Large intestine (tissue), 3 donors: ENCODE results near the gene LONRF2. TPM values are rescaled to one million over a fixed set of nuclear protein-coding genes. Genes with fewer than 3 reads are reported as not detected.

Source experiments
- DNase-seq, 2 donors: peaks; one replicate each; pipeline versions ENCODE4 v3.0.0 to v3.0.0-alpha.2; 2013
- H3K27ac ChIP-seq: one replicate; pipeline ENCODE4 v1.5.1; 2013; ENCODE audit warnings: low read length
- H3K27me3 ChIP-seq: 2 replicates; pipeline ENCODE4 v1.6.1; 2013; ENCODE audit warnings: low read length; ENCODE audit not compliant: control insufficient read depth, insufficient read depth
- H3K36me3 ChIP-seq: 2 replicates; pipeline ENCODE4 v1.6.1; 2013; ENCODE audit warnings: low read length; ENCODE audit not compliant: control insufficient read depth, insufficient read depth
- H3K4me1 ChIP-seq: one replicate; pipeline ENCODE4 v1.6.1; 2013; ENCODE audit warnings: low read length; ENCODE audit not compliant: control insufficient read depth, insufficient read depth
- H3K4me3 ChIP-seq: one replicate; pipeline ENCODE4 v1.5.1; 2013; ENCODE audit warnings: low read length
- H3K9me3 ChIP-seq: one replicate; pipeline ENCODE4 v1.6.1; 2013; ENCODE audit warnings: mild to moderate bottlenecking, low read depth, low read length, moderate library complexity; ENCODE audit not compliant: control insufficient read depth
- WGBS: methylation state at CpG from one replicate; pipeline ENCODE4 v1.1.5; 2013; ENCODE audit warnings: low lambda C conversion rate; ENCODE audit not compliant: insufficient coverage; 5-methylcytosine and 5-hydroxymethylcytosine counted together
- polyA plus RNA-seq: library from polyadenylated mRNA; unstranded; fragments of 120-200 nt; gene quantifications from one replicate; pipeline ENCODE4 v1.2.1, GENCODE V29; 2013

Gene LONRF2
- polyA plus RNA-seq, 1 donor: 3.2 TPM

DNA sequence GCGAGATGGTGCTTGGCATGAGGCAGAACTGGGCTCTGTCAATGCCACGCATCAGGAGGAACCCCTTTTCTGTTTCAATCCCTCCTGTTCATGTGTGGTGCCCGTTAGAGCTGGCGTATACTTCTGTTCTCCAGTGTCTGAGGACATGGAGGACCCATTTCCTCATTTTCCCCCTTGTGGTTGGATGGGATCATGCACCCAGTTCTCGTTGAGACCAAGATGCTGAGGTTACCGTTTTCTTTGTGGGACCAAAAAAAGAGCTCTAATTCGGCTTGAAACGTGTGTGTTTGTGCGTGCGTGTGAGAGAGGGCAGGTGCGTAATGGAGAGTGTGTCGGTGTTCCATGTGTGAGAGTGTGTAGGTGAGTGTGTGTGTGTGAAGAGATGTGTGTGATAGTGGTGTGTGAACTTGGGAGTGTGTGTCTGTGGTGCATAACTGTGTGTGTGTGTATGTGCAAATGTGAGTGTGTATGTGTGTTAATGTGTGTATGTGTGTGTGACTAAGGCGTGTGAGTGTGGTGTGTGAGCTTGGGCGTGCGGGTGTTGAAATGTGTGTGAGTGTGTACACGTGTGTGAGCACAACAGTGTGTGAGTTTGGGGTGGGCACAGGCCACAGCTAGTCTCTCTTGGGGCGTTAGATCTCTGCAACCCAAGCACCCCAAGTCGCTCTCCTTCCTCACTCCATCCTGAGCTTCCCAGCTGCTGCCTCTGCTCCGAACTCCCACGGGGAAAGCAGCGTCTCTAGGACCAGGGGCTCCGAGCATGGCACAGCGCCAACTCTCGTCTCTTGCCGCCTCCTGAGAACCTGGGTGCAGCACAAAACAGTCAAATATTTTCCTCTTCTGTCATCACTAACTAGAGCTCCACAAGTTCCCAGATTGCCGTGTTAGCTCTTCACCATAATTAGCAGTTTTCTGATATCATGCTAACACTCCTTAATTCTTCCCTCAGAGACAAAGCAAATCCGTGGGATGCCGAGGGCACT is 75.8 kb downstream of the LONRF2 start:
- Histone ChIP-seq H3K4me1 (no peaks in the 10 kb centered on the region), H3K36me3 (no peaks in the 10 kb centered on the region), H3K27ac (no peak overlapping the region), H3K27me3 (peaks cover 4% of the 10 kb centered on the region), H3K9me3 (no peaks in the 10 kb centered on the region), H3K4me3 (no peak overlapping the region)
- no peak for DNase-seq
- 76% methylated on average over 4 of the region's 28 CpGs for WGBS

DNA sequence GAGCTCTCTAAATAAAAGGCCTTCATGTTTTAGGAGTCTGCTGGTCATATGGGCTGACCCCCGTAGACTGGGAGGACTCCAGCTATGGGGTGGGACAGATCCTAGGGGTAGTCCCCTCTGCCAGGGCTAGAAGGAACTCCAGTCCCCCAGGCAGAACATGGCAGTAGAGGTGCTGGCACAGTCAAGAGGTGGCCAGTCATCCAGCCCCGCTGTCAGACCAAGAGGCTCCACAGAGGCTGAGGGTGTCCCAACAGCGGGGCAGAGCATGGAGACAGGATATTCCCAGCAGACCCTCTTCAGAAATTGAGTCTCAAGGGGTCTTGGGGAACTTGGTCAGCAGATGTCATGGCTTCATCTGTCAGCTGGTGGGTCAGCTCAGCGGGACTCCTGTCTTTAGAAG is 76.6 kb downstream of the LONRF2 start:
- H3K4me3 ChIP-seq: no peak overlapping the region
- DNase-seq: no peak
- H3K36me3 ChIP-seq: no peaks in the 10 kb centered on the region
- no CpG with 5 or more reads among the region's 4 CpGs for WGBS
- no peaks in the 10 kb centered on the region for H3K4me1 ChIP-seq
- H3K27ac ChIP-seq: no peak overlapping the region
- peaks cover 4% of the 10 kb centered on the region for H3K27me3 ChIP-seq
- no peaks in the 10 kb centered on the region for H3K9me3 ChIP-seq

DNA sequence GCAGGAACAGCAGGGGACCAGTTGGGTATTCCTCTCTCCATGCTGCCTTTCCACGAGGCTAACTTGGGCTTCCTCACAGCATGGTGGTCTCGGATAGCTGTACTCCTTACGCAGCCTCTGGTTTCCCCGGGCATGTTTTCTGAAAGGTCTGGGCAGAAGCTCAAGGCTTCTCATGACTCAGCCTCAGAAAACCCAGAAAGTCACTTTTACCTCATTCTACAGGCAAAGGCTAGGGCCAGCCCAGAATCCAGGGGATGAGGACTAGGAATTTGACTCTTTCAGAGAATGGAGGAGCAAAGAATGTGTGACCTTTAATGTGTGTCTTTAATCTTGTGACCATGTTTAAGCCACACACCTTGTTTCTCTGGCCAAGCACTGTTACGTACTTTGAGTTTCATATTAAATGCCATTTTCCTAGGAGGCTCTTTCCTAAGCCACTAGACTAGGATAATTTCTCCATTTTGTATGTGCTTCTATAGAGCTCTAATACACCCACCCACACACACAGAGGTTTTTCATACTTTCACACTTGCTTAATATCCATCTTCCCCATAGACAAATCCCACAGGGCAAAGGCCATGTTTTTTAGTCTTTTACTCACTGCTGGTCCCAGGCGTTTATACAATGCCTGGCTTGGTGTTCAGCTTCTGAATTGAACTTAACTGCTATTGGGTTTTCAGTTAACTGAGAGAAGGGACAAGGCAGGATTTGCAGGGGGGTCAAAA is 77.3 kb downstream of the LONRF2 start:
- H3K27ac ChIP-seq: no peak overlapping the region
- WGBS: no CpG with 5 or more reads among the region's 6 CpGs
- H3K4me3 ChIP-seq: no peak overlapping the region
- no peaks in the 10 kb centered on the region for H3K36me3 ChIP-seq
- DNase-seq: no peak
- no peaks in the 10 kb centered on the region for H3K4me1 ChIP-seq
- no peaks in the 10 kb centered on the region for H3K9me3 ChIP-seq
- H3K27me3 ChIP-seq: peaks cover 4% of the 10 kb centered on the region

DNA sequence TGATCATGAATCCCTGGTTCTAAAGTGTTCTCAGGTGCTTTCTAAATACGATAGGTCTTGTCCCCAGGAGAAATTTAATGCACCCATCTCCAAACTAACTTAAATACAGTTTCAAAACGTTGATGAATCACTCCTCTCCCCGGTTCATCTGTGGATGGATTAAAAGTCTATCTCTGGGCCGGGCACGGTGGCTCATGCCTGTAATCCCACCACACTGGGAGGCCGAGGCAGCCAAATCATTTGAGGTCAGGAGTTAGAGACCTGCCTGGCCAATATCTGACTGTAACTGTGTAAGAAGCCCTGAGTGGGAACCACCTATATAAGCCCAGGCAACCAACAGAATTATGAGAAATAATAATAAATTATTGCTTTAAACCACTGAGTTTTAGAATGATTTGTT is 78.7 kb downstream of the LONRF2 start:
- no peaks in the 10 kb centered on the region for H3K4me1 ChIP-seq
- no CpG with 5 or more reads among the region's 6 CpGs for WGBS

DNA sequence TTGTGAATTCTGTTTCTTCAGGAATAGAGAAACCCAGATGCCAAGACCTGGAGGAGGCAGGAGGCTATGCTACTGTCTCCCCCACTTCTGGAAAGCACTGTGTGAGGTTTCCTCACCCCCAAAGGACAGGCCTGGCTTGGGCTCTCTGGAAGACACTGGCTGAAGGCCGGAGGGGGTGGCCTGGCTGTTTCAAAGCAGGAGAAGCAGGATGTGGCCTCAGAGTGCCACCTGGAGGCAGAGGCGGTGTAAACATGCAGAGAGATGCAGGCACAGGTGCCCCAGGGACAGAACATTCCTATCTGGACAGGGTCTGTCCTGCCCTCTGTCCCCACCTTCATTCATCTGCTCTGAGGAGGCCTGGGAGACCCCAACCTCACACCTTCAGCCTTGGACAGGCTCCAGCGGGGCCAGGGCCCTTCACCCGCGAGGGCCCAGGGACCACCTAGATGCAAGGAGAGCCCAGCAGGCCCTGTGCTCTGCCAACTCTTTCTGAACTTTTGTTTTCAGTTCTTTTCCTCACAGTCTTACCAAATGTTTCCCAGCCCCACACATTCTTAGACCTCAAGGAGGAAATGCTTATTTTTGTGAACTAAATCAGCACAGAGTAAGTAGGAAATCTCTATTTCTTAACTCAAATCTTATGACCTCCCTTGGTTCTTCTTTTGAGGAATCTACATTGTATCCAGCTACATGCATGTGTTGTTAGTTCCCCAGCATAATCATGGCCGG is 79.2 kb downstream of the LONRF2 start:
- Histone ChIP-seq H3K27ac (no peak overlapping the region), H3K4me3 (no peak overlapping the region), H3K36me3 (no peaks in the 10 kb centered on the region), H3K9me3 (no peaks in the 10 kb centered on the region), H3K27me3 (peaks cover 4% of the 10 kb centered on the region), H3K4me1 (no peaks in the 10 kb centered on the region)
- WGBS: no CpG with 5 or more reads among the region's 6 CpGs
- DNase-seq: peak; percentile 37 to 53

More for the DNA sequence above, 78.7 kb downstream of the LONRF2 start:
- Histone ChIP-seq H3K9me3 (no peaks in the 10 kb centered on the region), H3K27ac (no peak overlapping the region), H3K27me3 (peaks cover 4% of the 10 kb centered on the region), H3K4me3 (no peak overlapping the region), H3K36me3 (no peaks in the 10 kb centered on the region)
- DNase-seq: no peak

DNA sequence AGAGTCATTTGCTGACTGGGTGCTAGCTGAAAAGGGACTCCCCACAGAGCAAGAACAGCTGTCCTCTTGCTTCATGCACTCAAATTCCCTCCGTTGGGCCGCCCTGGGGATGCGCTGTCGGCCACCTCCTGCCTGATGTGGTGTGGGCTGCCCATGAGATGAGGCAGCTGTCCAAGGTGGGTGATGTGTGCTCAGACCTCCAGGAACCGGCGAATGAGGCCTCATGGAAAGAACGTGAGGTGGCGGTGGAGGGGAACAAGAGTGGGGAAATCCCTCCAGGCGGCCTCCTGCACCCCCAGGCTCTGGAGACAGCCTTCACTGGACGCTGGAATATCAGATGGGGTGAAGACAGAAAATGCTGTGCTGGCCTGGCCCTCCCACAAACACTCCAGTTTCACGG is 79.8 kb downstream of the LONRF2 start:
- no peaks in the 10 kb centered on the region for H3K36me3 ChIP-seq
- H3K27ac ChIP-seq: no peak overlapping the region
- no peak for DNase-seq
- peaks cover 4% of the 10 kb centered on the region for H3K27me3 ChIP-seq
- no CpG with 5 or more reads among the region's 11 CpGs for WGBS
- H3K4me3 ChIP-seq: no peak overlapping the region
- H3K9me3 ChIP-seq: no peaks in the 10 kb centered on the region
- H3K4me1 ChIP-seq: no peaks in the 10 kb centered on the region

DNA sequence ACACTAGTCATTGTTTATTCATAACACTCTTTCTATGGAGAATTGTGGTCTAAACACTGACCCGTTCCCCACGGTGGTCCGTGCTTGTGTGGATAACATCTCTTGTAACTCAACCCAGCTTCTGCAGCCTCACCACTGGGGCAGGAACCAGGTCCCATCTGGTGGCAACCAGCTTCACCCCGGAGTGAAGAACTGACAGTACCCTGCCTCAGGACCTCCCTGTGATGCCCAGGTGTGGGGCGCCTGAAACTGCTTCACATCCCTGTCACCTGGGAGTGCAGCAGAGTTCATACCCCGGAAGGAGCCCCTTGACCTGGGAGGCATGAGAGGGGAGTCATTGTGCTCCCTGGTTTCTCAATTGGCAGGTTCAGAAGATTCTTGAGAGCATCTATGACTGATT is 81.1 kb downstream of the LONRF2 start:
- Histone ChIP-seq H3K9me3 (no peaks in the 10 kb centered on the region), H3K27ac (no peak overlapping the region), H3K27me3 (peaks cover 4% of the 10 kb centered on the region), H3K4me3 (no peak overlapping the region), H3K36me3 (no peaks in the 10 kb centered on the region), H3K4me1 (no peaks in the 10 kb centered on the region)
- no peak for DNase-seq
- no CpG with 5 or more reads among the region's 6 CpGs for WGBS

DNA sequence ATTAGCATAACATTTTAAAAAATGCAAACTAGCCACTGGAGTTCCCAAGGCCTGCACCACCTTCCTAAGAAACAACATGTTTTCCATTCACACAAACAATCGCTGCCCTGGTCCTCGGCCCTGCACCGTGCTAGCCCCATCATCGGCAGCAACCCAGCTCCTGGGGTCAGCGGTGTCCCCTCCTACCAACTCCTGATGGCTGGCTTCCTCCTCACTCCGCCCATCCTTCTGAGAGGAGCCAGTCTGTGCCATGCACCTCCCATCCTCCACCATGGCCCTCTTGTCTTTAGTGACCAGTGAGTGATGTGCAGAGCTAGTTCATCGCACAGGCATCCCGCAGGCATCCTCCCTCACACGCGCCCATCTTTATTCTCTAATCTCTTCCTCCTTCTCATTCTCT is 81.9 kb downstream of the LONRF2 start:
- Histone ChIP-seq H3K4me3 (no peak overlapping the region), H3K36me3 (no peaks in the 10 kb centered on the region), H3K27me3 (peaks cover 2% of the 10 kb centered on the region), H3K4me1 (no peaks in the 10 kb centered on the region), H3K27ac (no peak overlapping the region), H3K9me3 (no peaks in the 10 kb centered on the region)
- WGBS: 100% methylated on average over 2 of the region's 10 CpGs
- no peak for DNase-seq

DNA sequence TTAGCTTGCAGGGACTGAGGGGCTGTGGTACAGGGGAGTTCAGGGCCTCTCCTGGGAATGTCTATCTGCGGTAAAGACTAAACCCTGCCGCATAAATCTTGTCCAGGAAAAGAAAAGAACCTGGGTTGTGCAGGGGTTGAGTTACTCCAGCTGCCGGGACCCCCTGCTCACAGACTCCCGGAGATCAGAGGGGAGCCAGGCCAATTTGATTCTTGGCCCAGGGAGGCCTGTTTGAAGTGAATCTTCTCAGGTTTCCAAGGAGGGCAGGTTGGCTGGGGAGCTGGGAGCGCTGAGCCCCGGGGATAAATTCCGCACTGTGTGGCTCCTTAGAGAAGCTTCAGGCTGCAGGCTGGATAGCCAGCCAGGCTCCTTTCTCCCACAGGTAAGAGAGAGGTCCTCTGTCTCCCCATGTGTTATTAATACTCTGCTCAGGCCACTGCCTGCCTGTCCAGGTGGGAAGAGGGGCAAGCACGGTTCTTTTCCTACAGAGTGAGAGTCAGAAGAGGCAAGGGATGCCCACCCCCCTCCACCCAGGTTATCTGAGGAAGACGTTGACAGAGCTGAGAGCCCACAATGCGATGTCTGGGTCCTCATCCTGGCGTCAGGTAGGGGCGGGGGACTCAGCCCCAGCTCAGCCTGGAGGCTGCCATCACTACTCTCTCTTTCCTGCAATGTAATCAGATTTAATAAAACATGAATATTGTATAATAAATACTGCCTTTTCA is 82.7 kb downstream of the LONRF2 start:
- DNase-seq: no peak
- Histone ChIP-seq H3K4me1 (no peaks in the 10 kb centered on the region), H3K4me3 (no peak overlapping the region), H3K27me3 (peaks cover 2% of the 10 kb centered on the region), H3K9me3 (no peaks in the 10 kb centered on the region), H3K27ac (no peak overlapping the region), H3K36me3 (no peaks in the 10 kb centered on the region)
- WGBS: no CpG with 5 or more reads among the region's 12 CpGs

DNA sequence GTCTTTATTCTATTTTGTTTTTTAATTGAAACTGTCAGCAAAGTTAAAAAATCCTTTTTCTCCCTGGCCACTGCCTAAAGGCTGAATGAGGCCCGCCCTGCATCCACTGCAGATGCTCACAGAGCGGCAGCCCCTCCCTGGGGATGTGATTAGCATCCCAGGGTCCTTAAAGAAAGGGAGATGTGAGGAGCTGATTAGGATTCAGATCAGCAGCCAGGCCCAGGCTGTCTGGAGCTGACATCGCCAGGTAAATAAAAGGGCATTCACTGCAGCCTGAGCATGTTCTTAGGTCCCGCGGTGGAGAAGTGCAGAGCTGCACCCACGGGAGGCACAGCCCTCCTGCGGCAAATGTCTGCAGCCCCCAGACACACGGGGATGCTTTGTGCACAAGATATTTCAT is 83.8 kb downstream of the LONRF2 start:
- WGBS: no CpG with 5 or more reads among the region's 8 CpGs
- no peak for DNase-seq
- Histone ChIP-seq H3K36me3 (no peaks in the 10 kb centered on the region), H3K9me3 (no peaks in the 10 kb centered on the region), H3K27ac (no peak overlapping the region), H3K4me3 (no peak overlapping the region), H3K27me3 (no peaks in the 10 kb centered on the region), H3K4me1 (no peaks in the 10 kb centered on the region)
